WTC11 (cell line): ENCODE results near the gene NPY5R. TPM values are rescaled to one million over a fixed set of nuclear protein-coding genes. Genes with fewer than 3 reads are reported as not detected.

Experiments used
- ATAC-seq: fragments of 200-7000 bp; cut with Tn5 transposase; 2 replicates; pipeline ENCODE4 v1.10.0; 2021; ENCODE audit warnings: mild to moderate bottlenecking, moderate library complexity
- Bru-seq: library from RNA; stranded (reverse); fragments of 400-500 nt; gene quantifications from one replicate; lab custom pipeline; 2021; lab: Mats Ljungman, UMichigan
- CTCF ChIA-PET: fragments of 300-600 bp; sonication (Branson Sonifier 250); formaldehyde crosslinking; loops from one replicate; lab custom pipeline; 2021; ENCODE audit warnings: antibody characterized with exemption; lab: Charles Lee
- POLR2A ChIA-PET: fragments of 350-600 bp; sonication (Branson Sonifier 250); formaldehyde crosslinking; loops from one replicate; lab custom pipeline; 2021; ENCODE audit warnings: antibody characterized with exemption; lab: Charles Lee
- DNase-seq: peaks from one replicate; pipeline ENCODE4 v3.0.0; 2021; ENCODE audit warnings: low spot score
- H3K27ac Mint-ChIP-seq: 2 replicates; pipeline ENCODE4 v1.8.0; 2021; ENCODE audit warnings: mixed read lengths
- H3K27me3 Mint-ChIP-seq: 2 replicates; pipeline ENCODE4 v1.8.0; 2021; ENCODE audit warnings: low read depth, mild to moderate bottlenecking, moderate library complexity, mixed read lengths
- H3K36me3 Mint-ChIP-seq: 2 replicates; pipeline ENCODE4 v1.8.0; 2021; ENCODE audit warnings: mixed read lengths
- H3K4me1 Mint-ChIP-seq: 2 replicates; pipeline ENCODE4 v1.8.0; 2022; ENCODE audit warnings: mixed read lengths
- H3K4me3 Mint-ChIP-seq: 2 replicates; pipeline ENCODE4 v1.8.0; 2021; ENCODE audit warnings: mild to moderate bottlenecking, moderate library complexity, mixed read lengths
- H3K9me3 Mint-ChIP-seq: 2 replicates; pipeline ENCODE4 v1.8.0; 2021; ENCODE audit warnings: mixed read lengths
- ELF4 ChIP-seq: sonication (generic); formaldehyde crosslinking; IDR thresholded peaks from 2 replicates; pipeline ENCODE4 v1.8.1; 2022; ENCODE audit warnings: low read depth, mild to moderate bottlenecking, moderate library complexity, missing genetic modification reagents
- FOXP1 ChIP-seq: sonication (generic); formaldehyde crosslinking; IDR thresholded peaks from 2 replicates; pipeline ENCODE4 v1.8.0; 2022; ENCODE audit warnings: missing genetic modification reagents, mild to moderate bottlenecking, moderate library complexity, borderline replicate concordance
- GTF2I ChIP-seq: fragments of 250-450 bp; sonication (Bioruptor Pico); conservative IDR thresholded peaks from 2 replicates; pipeline ENCODE4 v1.4.0; 2021; ENCODE audit warnings: mild to moderate bottlenecking
- KAT7 ChIP-seq: sonication (generic); formaldehyde crosslinking; IDR thresholded peaks from 2 replicates; pipeline ENCODE4 v1.8.1; 2023; ENCODE audit warnings: missing genetic modification reagents, mild to moderate bottlenecking, borderline replicate concordance
- SMAD3 ChIP-seq: sonication (generic); formaldehyde crosslinking; IDR thresholded peaks from 2 replicates; pipeline ENCODE4 v1.8.0; 2022; ENCODE audit warnings: missing genetic modification reagents, mild to moderate bottlenecking, borderline replicate concordance
- SP1 ChIP-seq: sonication (generic); formaldehyde crosslinking; conservative IDR thresholded peaks from 2 replicates; pipeline ENCODE4 v1.8.1; 2022; ENCODE audit warnings: missing genetic modification reagents
- ZNF121 ChIP-seq: sonication (generic); formaldehyde crosslinking; IDR thresholded peaks from 2 replicates; pipeline ENCODE4 v1.8.0; 2023; ENCODE audit warnings: missing genetic modification reagents
- ZNF317 ChIP-seq: sonication (generic); formaldehyde crosslinking; IDR thresholded peaks from 2 replicates; pipeline ENCODE4 v1.8.1; 2023; ENCODE audit warnings: low read depth, mild to moderate bottlenecking, moderate library complexity, missing genetic modification reagents, borderline replicate concordance
- ZNF423 ChIP-seq: fragments of 250-450 bp; sonication (Bioruptor Pico); IDR thresholded peaks from 2 replicates; pipeline ENCODE4 v2.1.2; 2022; ENCODE audit warnings: mild to moderate bottlenecking, moderate library complexity
- long read RNA-seq, 3 experiments: library from RNA in 1 of 3; library from capped mRNA in 1 of 3; library from polyadenylated mRNA in 1 of 3; unstranded in 2 of 3; stranded (forward) in 1 of 3; transcript quantifications; one replicate each; pipeline ENCODE4 v2.0.0, GENCODE V29; 2021
- total RNA-seq: library from RNA; stranded (reverse); gene quantifications from 3 replicates; pipeline ENCODE4 v1.2.3, GENCODE V29; 2021
- TF ChIP-seq, protein P1 (sequence below): sonication (generic); formaldehyde crosslinking; IDR thresholded peaks from 2 replicates; pipeline ENCODE4 v1.8.1; 2023; ENCODE audit warnings: mild to moderate bottlenecking, moderate library complexity, missing genetic modification reagents
- TF ChIP-seq, protein P2 (sequence below): sonication (generic); formaldehyde crosslinking; conservative IDR thresholded peaks from 2 replicates; pipeline ENCODE4 v1.8.1; 2023; ENCODE audit warnings: mild to moderate bottlenecking, low read depth, missing genetic modification reagents, moderate library complexity
- TF ChIP-seq, protein P3 (sequence below): sonication (generic); formaldehyde crosslinking; IDR thresholded peaks from 2 replicates; pipeline ENCODE4 v1.8.0; 2022; ENCODE audit warnings: mild to moderate bottlenecking, missing genetic modification reagents
- TF ChIP-seq, protein P4 (sequence below): sonication (generic); formaldehyde crosslinking; IDR thresholded peaks from 2 replicates; pipeline ENCODE4 v1.8.0; 2023; ENCODE audit warnings: mild to moderate bottlenecking, missing genetic modification reagents
- TF ChIP-seq, protein P5 (sequence below): sonication (generic); formaldehyde crosslinking; IDR thresholded peaks from 2 replicates; pipeline ENCODE4 v1.8.1; 2022; ENCODE audit warnings: mild to moderate bottlenecking, moderate library complexity, missing genetic modification reagents
- TF ChIP-seq, protein P6 (sequence below): sonication (generic); formaldehyde crosslinking; IDR thresholded peaks from 2 replicates; pipeline ENCODE4 v1.8.1; 2023; ENCODE audit warnings: mild to moderate bottlenecking, missing genetic modification reagents, moderate library complexity
- TF ChIP-seq, protein P7 (sequence below): sonication (generic); formaldehyde crosslinking; IDR thresholded peaks from 2 replicates; pipeline ENCODE4 v1.8.0; 2022; ENCODE audit warnings: mild to moderate bottlenecking, missing genetic modification reagents

Gene NPY5R
- total RNA-seq (4.5 to 6.2 TPM (median 6.0 TPM) in 3 replicates), Bru-seq, nascent RNA (percentile 71 among the genes with signal in this experiment)
- long read RNA-seq, experiment 1, transcript NPY5R-201 (4 exons, 1,843 nt): major isoform, 18 of 28 reads
- long read RNA-seq, experiment 1, partial matches to known transcripts: 2 of 28 reads
- long read RNA-seq, experiment 1, other reads (novel, unspliced or antisense): 6 of 28 reads
- long read RNA-seq, experiment 2, transcript NPY5R-201 (4 exons, 1,843 nt): major isoform, 7 of 13 reads
- long read RNA-seq, experiment 2, partial matches to known transcripts: 0 of 13 reads
- long read RNA-seq, experiment 2, other reads (novel, unspliced or antisense): 2 of 13 reads
- long read RNA-seq, experiment 3, partial matches to known transcripts: 0 of 1 reads
- long read RNA-seq, experiment 3, other reads (novel, unspliced or antisense): 0 of 1 reads

DNA sequence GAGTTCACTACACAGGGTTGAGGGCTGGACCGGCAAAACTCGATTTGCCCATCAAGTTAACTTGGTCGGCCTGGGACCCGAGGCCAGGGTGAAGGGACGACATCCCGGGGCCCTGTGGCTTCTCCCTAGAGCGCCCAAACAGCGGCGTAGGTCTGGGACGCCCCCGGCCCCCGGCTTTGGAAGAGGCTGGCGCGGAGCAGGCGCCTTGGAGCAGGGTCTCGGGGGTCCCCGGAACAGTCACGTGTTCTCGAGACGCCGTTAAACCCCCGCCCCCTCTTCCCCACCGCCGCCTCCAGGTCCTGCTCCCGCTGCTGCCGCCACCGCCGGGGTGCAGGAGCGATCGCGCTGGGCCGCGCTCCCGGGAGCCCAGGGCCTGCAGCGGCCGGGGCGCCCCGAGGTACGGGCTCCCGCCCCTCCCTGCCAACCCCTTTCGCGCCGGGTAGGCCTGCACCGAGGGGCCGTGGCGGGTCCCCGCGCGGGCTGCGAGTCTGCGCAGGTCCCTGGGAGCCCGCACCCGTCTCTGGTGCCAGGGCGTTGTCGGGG, at the start of gene NPY5R:
TSS of gene NPY5R (plus strand) at position 289 of the 543 bp plus-strand sequence. CDS start 6,382 bp downstream, outside the sequence.
- H3K4me1 Mint-ChIP-seq: peaks cover 17% of the 10 kb centered on the region
- H3K36me3 Mint-ChIP-seq: peaks cover 7% of the 10 kb centered on the region; the same call in 1 of the 2 replicates
- no peak within 1 kb of the TSS for H3K27ac Mint-ChIP-seq
- no peaks in the 10 kb centered on the region for H3K9me3 Mint-ChIP-seq
- H3K27me3 Mint-ChIP-seq: peaks cover 20% of the 10 kb centered on the region
- TF ChIP-seq GTF2I: no peak
- TF ChIP-seq, protein P1, sequence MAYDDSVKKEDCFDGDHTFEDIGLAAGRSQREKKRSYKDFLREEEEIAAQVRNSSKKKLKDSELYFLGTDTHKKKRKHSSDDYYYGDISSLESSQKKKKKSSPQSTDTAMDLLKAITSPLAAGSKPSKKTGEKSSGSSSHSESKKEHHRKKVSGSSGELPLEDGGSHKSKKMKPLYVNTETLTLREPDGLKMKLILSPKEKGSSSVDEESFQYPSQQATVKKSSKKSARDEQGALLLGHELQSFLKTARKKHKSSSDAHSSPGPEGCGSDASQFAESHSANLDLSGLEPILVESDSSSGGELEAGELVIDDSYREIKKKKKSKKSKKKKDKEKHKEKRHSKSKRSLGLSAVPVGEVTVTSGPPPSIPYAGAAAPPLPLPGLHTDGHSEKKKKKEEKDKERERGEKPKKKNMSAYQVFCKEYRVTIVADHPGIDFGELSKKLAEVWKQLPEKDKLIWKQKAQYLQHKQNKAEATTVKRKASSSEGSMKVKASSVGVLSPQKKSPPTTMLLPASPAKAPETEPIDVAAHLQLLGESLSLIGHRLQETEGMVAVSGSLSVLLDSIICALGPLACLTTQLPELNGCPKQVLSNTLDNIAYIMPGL (CRISPR knock-in tag): peak; percentile 94; the same call in 1 of the 2 replicates
- peak; percentile 80; the same call in 1 of the 2 replicates for TF ChIP-seq KAT7 (CRISPR knock-in tag)
- TF ChIP-seq, protein P2, sequence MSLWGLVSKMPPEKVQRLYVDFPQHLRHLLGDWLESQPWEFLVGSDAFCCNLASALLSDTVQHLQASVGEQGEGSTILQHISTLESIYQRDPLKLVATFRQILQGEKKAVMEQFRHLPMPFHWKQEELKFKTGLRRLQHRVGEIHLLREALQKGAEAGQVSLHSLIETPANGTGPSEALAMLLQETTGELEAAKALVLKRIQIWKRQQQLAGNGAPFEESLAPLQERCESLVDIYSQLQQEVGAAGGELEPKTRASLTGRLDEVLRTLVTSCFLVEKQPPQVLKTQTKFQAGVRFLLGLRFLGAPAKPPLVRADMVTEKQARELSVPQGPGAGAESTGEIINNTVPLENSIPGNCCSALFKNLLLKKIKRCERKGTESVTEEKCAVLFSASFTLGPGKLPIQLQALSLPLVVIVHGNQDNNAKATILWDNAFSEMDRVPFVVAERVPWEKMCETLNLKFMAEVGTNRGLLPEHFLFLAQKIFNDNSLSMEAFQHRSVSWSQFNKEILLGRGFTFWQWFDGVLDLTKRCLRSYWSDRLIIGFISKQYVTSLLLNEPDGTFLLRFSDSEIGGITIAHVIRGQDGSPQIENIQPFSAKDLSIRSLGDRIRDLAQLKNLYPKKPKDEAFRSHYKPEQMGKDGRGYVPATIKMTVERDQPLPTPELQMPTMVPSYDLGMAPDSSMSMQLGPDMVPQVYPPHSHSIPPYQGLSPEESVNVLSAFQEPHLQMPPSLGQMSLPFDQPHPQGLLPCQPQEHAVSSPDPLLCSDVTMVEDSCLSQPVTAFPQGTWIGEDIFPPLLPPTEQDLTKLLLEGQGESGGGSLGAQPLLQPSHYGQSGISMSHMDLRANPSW: no peak
- TF ChIP-seq, protein P3, sequence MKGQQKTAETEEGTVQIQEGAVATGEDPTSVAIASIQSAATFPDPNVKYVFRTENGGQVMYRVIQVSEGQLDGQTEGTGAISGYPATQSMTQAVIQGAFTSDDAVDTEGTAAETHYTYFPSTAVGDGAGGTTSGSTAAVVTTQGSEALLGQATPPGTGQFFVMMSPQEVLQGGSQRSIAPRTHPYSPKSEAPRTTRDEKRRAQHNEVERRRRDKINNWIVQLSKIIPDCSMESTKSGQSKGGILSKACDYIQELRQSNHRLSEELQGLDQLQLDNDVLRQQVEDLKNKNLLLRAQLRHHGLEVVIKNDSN: peak; percentile 68
- no peak for TF ChIP-seq ZNF121 (CRISPR knock-in tag)
- no peak for TF ChIP-seq SMAD3 (CRISPR knock-in tag)
- no peak for TF ChIP-seq SP1 (CRISPR knock-in tag)
- TF ChIP-seq FOXP1 (CRISPR knock-in tag): no peak; the same call in 1 of the 2 replicates
- TF ChIP-seq, protein P4, sequence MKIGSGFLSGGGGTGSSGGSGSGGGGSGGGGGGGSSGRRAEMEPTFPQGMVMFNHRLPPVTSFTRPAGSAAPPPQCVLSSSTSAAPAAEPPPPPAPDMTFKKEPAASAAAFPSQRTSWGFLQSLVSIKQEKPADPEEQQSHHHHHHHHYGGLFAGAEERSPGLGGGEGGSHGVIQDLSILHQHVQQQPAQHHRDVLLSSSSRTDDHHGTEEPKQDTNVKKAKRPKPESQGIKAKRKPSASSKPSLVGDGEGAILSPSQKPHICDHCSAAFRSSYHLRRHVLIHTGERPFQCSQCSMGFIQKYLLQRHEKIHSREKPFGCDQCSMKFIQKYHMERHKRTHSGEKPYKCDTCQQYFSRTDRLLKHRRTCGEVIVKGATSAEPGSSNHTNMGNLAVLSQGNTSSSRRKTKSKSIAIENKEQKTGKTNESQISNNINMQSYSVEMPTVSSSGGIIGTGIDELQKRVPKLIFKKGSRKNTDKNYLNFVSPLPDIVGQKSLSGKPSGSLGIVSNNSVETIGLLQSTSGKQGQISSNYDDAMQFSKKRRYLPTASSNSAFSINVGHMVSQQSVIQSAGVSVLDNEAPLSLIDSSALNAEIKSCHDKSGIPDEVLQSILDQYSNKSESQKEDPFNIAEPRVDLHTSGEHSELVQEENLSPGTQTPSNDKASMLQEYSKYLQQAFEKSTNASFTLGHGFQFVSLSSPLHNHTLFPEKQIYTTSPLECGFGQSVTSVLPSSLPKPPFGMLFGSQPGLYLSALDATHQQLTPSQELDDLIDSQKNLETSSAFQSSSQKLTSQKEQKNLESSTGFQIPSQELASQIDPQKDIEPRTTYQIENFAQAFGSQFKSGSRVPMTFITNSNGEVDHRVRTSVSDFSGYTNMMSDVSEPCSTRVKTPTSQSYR (CRISPR knock-in tag): no peak
- TF ChIP-seq ELF4: 0 out of 2 replicates have a peak, but pooled peaks have one; percentile 54
- TF ChIP-seq, protein P5, sequence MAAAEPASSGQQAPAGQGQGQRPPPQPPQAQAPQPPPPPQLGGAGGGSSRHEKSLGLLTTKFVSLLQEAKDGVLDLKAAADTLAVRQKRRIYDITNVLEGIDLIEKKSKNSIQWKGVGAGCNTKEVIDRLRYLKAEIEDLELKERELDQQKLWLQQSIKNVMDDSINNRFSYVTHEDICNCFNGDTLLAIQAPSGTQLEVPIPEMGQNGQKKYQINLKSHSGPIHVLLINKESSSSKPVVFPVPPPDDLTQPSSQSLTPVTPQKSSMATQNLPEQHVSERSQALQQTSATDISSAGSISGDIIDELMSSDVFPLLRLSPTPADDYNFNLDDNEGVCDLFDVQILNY (CRISPR knock-in tag): 0 out of 2 replicates have a peak, but pooled peaks have one; percentile 56
- TF ChIP-seq, protein P6, sequence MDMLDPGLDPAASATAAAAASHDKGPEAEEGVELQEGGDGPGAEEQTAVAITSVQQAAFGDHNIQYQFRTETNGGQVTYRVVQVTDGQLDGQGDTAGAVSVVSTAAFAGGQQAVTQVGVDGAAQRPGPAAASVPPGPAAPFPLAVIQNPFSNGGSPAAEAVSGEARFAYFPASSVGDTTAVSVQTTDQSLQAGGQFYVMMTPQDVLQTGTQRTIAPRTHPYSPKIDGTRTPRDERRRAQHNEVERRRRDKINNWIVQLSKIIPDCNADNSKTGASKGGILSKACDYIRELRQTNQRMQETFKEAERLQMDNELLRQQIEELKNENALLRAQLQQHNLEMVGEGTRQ (CRISPR knock-in tag): peak; percentile 87
- TF ChIP-seq, protein P7, sequence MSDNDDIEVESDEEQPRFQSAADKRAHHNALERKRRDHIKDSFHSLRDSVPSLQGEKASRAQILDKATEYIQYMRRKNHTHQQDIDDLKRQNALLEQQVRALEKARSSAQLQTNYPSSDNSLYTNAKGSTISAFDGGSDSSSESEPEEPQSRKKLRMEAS (CRISPR knock-in tag): peak; percentile 30
- peak; percentile 58; the same call in 1 of the 2 replicates for TF ChIP-seq ZNF423
- TF ChIP-seq ZNF317 (CRISPR knock-in tag): no peak
- peak; percentile 77 for ATAC-seq
- ChIA-PET CTCF (no interaction called here), POLR2A (no interaction called here)
- peak within 1 kb of the TSS; percentile 85 for H3K4me3 Mint-ChIP-seq
- peak; percentile 39 for DNase-seq
